ENCODE data around the gene KSR2. TPM values are rescaled to one million over a fixed set of nuclear protein-coding genes. Genes with fewer than 3 reads are reported as not detected.
A peak's percentile ranks its signal among the peaks of the same experiment; 100 is the strongest.

The KSR2 gene
- total RNA-seq, 1 experiment from 2014 or later, result 1.3 TPM

GRCh38 chr12:117842220-117842619 is 126.6 kb downstream of the KSR2 start:
- Histone ChIP-seq H3K79me1 (ENCODE audit: insufficient read depth, low read depth, low read length, poor library complexity, severe bottlenecking) (no peaks in the 10 kb centered on the region), H3K14ac (ENCODE audit: insufficient read depth, low read length) (no peak overlapping the region), H3K79me2 (ENCODE audit: insufficient read depth, low read length) (no peaks in the 10 kb centered on the region), H3K18ac (ENCODE audit: insufficient read length, low read depth, low read length) (no peak overlapping the region), H4K20me1 (ENCODE audit: control insufficient read depth, insufficient read depth, insufficient read length) (no peaks in the 10 kb centered on the region), H3K23ac (ENCODE audit: insufficient read length, low read depth, low read length) (no peak overlapping the region), H3K9me3 (ENCODE audit: control insufficient read depth, low read depth, low read length) (peaks cover 9% of the 10 kb centered on the region), H2BK5ac (ENCODE audit: insufficient read length, low read length) (no peak overlapping the region), H3K4me1 (ENCODE audit: insufficient read depth, low read length) (no peaks in the 10 kb centered on the region; the same call in none of the 2 replicates), H2BK15ac (ENCODE audit: low read depth, low read length) (no peak overlapping the region), H3K27me3 (ENCODE audit: insufficient read depth, low read length) (no peaks in the 10 kb centered on the region), H3K56ac (ENCODE audit: insufficient read length, low read depth, low read length) (no peak overlapping the region), H2BK120ac (ENCODE audit: low read depth, low read length, poor library complexity, severe bottlenecking) (no peak overlapping the region), H3K27ac (ENCODE audit: insufficient read length, low read depth, low read length) (no peak overlapping the region), H3T11ph (ENCODE audit: low read length) (no peak overlapping the region), H2AFZ (ENCODE audit: low read length) (no peak overlapping the region), H2BK20ac (ENCODE audit: low read depth, low read length, poor library complexity, severe bottlenecking) (no peak overlapping the region), H4K91ac (ENCODE audit: insufficient read length, low read depth, low read length) (no peak overlapping the region), H3K9ac (ENCODE audit: extremely low read depth, insufficient read length, low read length) (no peak overlapping the region), H3K23me2 (ENCODE audit: insufficient read length, low read depth, low read length, poor library complexity, severe bottlenecking) (no peaks in the 10 kb centered on the region), H3K4me2 (ENCODE audit: insufficient read depth, insufficient read length, low read length) (no peak overlapping the region), H4K5ac (ENCODE audit: insufficient read length, low read depth, low read length) (no peak overlapping the region), H2AK5ac (ENCODE audit: insufficient read length, low read length) (no peak overlapping the region), H2BK12ac (ENCODE audit: insufficient read length, low read depth, low read length) (no peak overlapping the region), H4K8ac (replicated peaks; ENCODE audit: insufficient read length, low read depth, low read length) (no peak overlapping the region), H3K4ac (ENCODE audit: low read depth, low read length) (no peak overlapping the region)
- peaks cover 17 to 24% (median 17%) of the 10 kb centered on the region in 3 experiments for H3K36me3 Mint-ChIP-seq (ENCODE audit: insufficient read depth in 1 of 3, low read depth in 3 of 3)
- peaks cover 2% of the 10 kb centered on the region for H3K27me3 Mint-ChIP-seq (ENCODE audit: low read depth)
- no peak for DNase-seq
- WGBS (ENCODE audit: extremely low coverage, insufficient read length, low lambda C conversion rate), result no CpG with 5 or more reads among the region's 2 CpGs
- no peak overlapping the region for H3K4me3 Mint-ChIP-seq
- H3K4me1 Mint-ChIP-seq, result peaks cover 30 to 37% of the 10 kb centered on the region in 2 experiments
- H3K27ac Mint-ChIP-seq, result peak overlapping the region in 1 of 3 experiments; percentile 61; a peak in 2 of 7 replicates
- H3K9me3 Mint-ChIP-seq, result peaks cover 22 to 28% of the 10 kb centered on the region in 2 experiments
- TF ChIP-seq CTCF (conservative IDR thresholded peaks at IDR 0.05), result no peak

Measured in H9 (cell line).